Cardiac muscle cell (in vitro differentiated cells and primary cell): ENCODE results near the gene EI24. TPM values are rescaled to one million over a fixed set of nuclear protein-coding genes. Genes with fewer than 3 reads are reported as not detected.
"Not testable (repeated sequence)": the region's sequence is repeated elsewhere in the genome, so short reads cannot be mapped to it uniquely, and the experiment has no call there.

Experiments
- DNase-seq, 2 donors: peaks; one replicate each; pipeline versions ENCODE4 v3.0.0 to v3.0.0-alpha.2; 2010 to 2017; ENCODE audit warnings: low read depth in 1 of 2, low spot score in 1 of 2
- H3K27ac ChIP-seq: fragments of 200-600 bp; sonication (generic); 2 replicates; pipeline ENCODE4 v1.5.1; 2016
- H3K27me3 ChIP-seq: fragments of 200-600 bp; sonication (generic); 2 replicates; pipeline ENCODE4 v1.6.0; 2016; ENCODE audit warnings: control low read depth
- H3K36me3 ChIP-seq: fragments of 200-600 bp; sonication (generic); 2 replicates; pipeline ENCODE4 v1.5.1; 2016; ENCODE audit warnings: control low read depth
- H3K4me1 ChIP-seq: fragments of 200-600 bp; sonication (generic); 2 replicates; pipeline ENCODE4 v1.8.1; 2017; ENCODE audit warnings: low read depth, mild to moderate bottlenecking, mixed run types
- H3K4me3 ChIP-seq: fragments of 200-600 bp; sonication (generic); 2 replicates; pipeline ENCODE4 v1.5.1; 2016; ENCODE audit warnings: mild to moderate bottlenecking
- H3K9me3 ChIP-seq: fragments of 200-600 bp; sonication (generic); 2 replicates; pipeline ENCODE4 v1.5.1; 2017; ENCODE audit warnings: low read depth, mild to moderate bottlenecking, control low read depth
- polyA plus RNA-seq: library from polyadenylated mRNA; unstranded; fragments of >200 nt; fragmentation: Nextera tagmentation; extraction: Ambion mirVana; gene quantifications from 2 replicates; pipeline ENCODE4 v1.2.1, GENCODE V29; 2016
- total RNA-seq: library from RNA; depleted of rRNA; stranded (reverse); fragments of >200 nt; gene quantifications from 2 replicates; pipeline ENCODE4 v1.2.3, GENCODE V29; 2016
- TF ChIP-seq, protein P1 (sequence below): IDR thresholded peaks from 2 replicates; pipeline ENCODE4 v1.5.1; 2012; ENCODE audit warnings: low read depth, mild to moderate bottlenecking, low read length

Gene EI24
- total and polyA plus RNA-seq, 2 experiments from 2014 or later = 96.7 to 157 TPM

DNA sequence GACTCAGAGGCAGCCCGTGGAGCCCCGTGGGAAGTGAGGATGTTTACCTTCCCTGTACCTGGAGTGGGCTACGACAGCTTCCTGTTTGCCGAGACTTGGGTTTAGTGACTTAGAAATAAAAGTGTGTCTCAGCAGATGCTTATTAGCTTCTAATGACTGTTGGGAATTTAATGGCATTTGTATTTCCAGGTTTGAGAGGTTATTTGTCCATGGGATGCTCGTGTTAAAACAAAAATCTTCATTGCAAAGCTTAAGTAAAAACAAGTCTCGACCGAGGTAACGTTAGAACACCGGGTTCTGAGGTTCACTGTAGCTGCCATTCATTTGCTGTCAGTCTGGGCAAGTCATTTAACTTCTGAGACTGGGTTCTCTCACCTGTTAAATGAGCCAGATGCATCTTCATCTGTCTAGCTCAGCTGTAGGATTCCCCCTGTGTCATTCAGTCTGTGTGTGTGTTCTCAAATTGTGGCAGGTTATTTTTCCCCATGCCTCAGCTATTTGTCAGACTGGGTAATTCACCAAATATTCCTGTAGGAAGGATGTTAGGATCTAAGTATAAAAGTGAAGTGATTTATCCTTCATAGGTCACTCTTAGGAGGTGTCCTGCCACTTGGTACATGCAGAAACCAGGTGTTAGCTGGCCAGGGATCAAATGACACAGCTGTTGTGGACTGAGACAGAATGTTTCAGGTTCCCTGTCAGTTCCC lies 791 bp downstream of the EI24 start:
- no peaks in the 10 kb centered on the region for H3K9me3 ChIP-seq
- H3K27ac ChIP-seq = peak overlapping the region; percentile 73
- H3K36me3 ChIP-seq = peaks cover 13% of the 10 kb centered on the region
- no peak for DNase-seq
- TF ChIP-seq, protein P1, sequence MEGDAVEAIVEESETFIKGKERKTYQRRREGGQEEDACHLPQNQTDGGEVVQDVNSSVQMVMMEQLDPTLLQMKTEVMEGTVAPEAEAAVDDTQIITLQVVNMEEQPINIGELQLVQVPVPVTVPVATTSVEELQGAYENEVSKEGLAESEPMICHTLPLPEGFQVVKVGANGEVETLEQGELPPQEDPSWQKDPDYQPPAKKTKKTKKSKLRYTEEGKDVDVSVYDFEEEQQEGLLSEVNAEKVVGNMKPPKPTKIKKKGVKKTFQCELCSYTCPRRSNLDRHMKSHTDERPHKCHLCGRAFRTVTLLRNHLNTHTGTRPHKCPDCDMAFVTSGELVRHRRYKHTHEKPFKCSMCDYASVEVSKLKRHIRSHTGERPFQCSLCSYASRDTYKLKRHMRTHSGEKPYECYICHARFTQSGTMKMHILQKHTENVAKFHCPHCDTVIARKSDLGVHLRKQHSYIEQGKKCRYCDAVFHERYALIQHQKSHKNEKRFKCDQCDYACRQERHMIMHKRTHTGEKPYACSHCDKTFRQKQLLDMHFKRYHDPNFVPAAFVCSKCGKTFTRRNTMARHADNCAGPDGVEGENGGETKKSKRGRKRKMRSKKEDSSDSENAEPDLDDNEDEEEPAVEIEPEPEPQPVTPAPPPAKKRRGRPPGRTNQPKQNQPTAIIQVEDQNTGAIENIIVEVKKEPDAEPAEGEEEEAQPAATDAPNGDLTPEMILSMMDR = no peak
- H3K27me3 ChIP-seq = no peaks in the 10 kb centered on the region
- H3K4me1 ChIP-seq = no peaks in the 10 kb centered on the region
- H3K4me3 ChIP-seq = peak overlapping the region; percentile 75

DNA sequence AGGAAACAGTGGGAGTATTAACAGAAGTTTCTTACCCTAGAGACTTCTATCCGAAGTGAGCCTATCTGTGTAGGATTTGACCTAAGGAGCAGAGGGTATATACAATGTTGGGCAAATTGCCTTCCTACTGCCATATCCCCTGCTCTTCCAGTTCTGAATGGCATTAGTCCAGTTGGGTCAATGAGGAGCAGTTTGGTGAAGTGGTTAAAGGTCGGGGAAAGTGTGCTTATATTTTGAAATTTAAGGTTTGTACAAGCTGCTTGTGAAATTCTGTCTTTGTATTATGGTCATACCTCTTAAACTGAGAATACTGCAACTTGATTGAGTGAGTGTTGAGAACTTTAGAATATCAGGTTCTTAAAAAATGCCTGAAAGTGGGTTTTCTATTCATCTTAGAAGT lies 1.7 kb downstream of the EI24 start:
- no peak for DNase-seq
- no peaks in the 10 kb centered on the region for H3K9me3 ChIP-seq
- peaks cover 21% of the 10 kb centered on the region for H3K36me3 ChIP-seq
- H3K4me3 ChIP-seq = no peak overlapping the region
- H3K27me3 ChIP-seq = no peaks in the 10 kb centered on the region
- no peaks in the 10 kb centered on the region for H3K4me1 ChIP-seq
- H3K27ac ChIP-seq = no peak overlapping the region
- TF ChIP-seq, protein P1 = no peak

DNA sequence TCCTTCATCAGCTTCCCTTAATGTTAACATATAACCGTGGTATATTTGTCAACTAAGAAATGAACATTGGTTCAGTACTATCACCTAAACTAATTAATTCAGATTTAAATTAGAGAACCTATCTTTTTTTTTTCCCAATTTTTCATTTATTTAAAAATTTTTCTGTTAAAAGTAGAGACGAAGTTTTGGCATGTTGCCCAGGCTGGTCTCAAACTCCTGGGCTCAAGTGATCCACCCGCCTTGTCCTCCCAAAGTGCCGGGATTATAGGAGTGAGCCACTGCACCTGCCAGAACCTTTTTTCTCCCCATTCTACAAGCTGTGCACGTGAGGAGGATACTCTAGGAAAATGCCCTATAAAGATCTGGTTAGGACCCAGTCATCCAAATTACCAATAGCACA lies 3.6 kb downstream of the EI24 start:
- H3K4me3 ChIP-seq = no peak overlapping the region
- no peaks in the 10 kb centered on the region for H3K9me3 ChIP-seq
- H3K36me3 ChIP-seq = peaks cover 38% of the 10 kb centered on the region
- H3K27me3 ChIP-seq = no peaks in the 10 kb centered on the region
- TF ChIP-seq, protein P1 = no peak
- no peak overlapping the region for H3K27ac ChIP-seq
- no peaks in the 10 kb centered on the region for H3K4me1 ChIP-seq
- DNase-seq = no peak

DNA sequence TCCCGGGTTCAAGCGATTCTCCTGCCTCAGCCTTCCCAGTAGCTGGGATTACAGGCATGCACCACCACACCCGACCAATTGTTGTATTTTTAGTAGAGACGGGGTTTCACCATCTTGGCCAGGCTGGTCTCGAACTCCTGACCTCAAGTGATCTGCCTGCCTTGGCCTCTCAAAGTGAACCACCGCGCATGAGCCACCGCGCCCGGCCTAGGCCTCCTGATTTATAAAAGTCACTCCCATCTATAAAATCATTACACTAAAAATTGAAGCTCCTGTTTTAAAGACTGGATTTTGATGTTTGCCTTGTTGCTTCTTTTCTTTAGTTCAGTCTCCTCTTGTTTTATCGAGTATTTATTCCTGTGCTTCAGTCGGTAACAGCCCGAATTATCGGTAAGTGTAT lies 7.9 kb downstream of the EI24 start:
- H3K36me3 ChIP-seq = peaks cover 56% of the 10 kb centered on the region
- not testable (repeated sequence) for H3K4me1 ChIP-seq, H3K27me3 ChIP-seq, H3K27ac ChIP-seq, H3K4me3 ChIP-seq, DNase-seq, H3K9me3 ChIP-seq

DNA sequence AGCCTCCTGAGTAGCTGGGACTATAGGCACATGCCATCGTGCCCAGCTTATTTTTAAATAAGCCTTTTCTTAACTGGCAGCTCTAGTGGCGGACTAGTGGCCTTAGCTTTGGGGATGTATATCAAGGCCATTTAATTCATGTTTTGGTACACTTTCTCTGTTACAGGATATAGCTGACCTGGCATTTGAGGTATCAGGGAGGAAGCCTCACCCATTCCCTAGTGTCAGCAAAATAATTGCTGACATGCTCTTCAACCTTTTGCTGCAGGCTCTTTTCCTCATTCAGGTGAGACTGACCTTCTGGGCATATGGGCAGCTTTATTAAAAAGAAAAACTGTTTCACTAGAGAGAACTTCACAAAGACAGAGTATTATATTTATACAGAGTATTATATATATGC lies 9.5 kb downstream of the EI24 start:
- TF ChIP-seq, protein P1 = no peak
- H3K4me3 ChIP-seq = no peak overlapping the region
- no peaks in the 10 kb centered on the region for H3K27me3 ChIP-seq
- peaks cover 64% of the 10 kb centered on the region for H3K36me3 ChIP-seq
- no peaks in the 10 kb centered on the region for H3K9me3 ChIP-seq
- no peaks in the 10 kb centered on the region for H3K4me1 ChIP-seq
- DNase-seq = no peak
- no peak overlapping the region for H3K27ac ChIP-seq

DNA sequence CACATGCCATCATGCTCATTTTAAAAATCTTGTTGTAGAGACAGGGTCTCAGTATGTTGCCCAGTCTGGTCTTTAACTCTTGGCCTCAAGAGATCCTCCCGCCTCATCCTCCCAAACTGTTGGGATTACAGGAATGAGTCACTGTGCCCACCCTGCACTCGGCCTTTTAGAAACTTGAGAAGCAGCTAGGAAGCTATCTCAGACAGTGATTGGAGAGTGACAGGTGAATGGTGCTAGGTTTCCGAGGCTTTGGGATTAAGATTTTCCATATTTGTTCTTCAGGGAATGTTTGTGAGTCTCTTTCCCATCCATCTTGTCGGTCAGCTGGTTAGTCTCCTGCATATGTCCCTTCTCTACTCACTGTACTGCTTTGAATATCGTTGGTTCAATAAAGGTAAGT lies 10.5 kb downstream of the EI24 start:
- no peaks in the 10 kb centered on the region for H3K4me1 ChIP-seq
- H3K9me3 ChIP-seq = no peaks in the 10 kb centered on the region
- no peaks in the 10 kb centered on the region for H3K27me3 ChIP-seq
- H3K27ac ChIP-seq = no peak overlapping the region
- no peak for DNase-seq
- TF ChIP-seq, protein P1 = no peak
- peaks cover 61% of the 10 kb centered on the region for H3K36me3 ChIP-seq
- no peak overlapping the region for H3K4me3 ChIP-seq
